ENCODE measurements around the gene NFAM1.
A peak's percentile ranks its signal among the peaks of the same experiment; 100 is the strongest.

Gene NFAM1

GRCh38 chr22:42439821-42440674, 7.8 kb upstream of the NFAM1 start:
- no peak for DNase-seq (ENCODE audit: low spot score)

GRCh38 chr22:42439021-42439567, 6.9 kb upstream of the NFAM1 start:
- DNase-seq (ENCODE audit: low spot score): no peak

- DNase-seq (ENCODE audit: low spot score): no peak
These were observed 6.1 kb upstream of the NFAM1 start for GRCh38 chr22:42438293-42438650.

- DNase-seq (ENCODE audit: low spot score): peak; percentile 82
These were observed 5.5 kb upstream of the NFAM1 start for GRCh38 chr22:42437488-42438292.

GRCh38 chr22:42436404-42436803, 4.2 kb upstream of the NFAM1 start:
- DNase-seq (ENCODE audit: low spot score): no peak

- DNase-seq (ENCODE audit: low spot score): no peak
These were observed 2.7 kb upstream of the NFAM1 start for GRCh38 chr22:42434748-42435425.

- no peak for DNase-seq (ENCODE audit: low spot score)
These were observed 1.8 kb upstream of the NFAM1 start for GRCh38 chr22:42433754-42434682.

- DNase-seq (ENCODE audit: low spot score): no peak
These were observed 615 bp upstream of the NFAM1 start for GRCh38 chr22:42432818-42433217.

- no peak for DNase-seq (ENCODE audit: low spot score)
These were observed 693 bp downstream of the NFAM1 start for GRCh38 chr22:42431401-42432019.

- no peak for DNase-seq (ENCODE audit: low spot score)
These were observed 1.6 kb downstream of the NFAM1 start for GRCh38 chr22:42430528-42431125.

GRCh38 chr22:42428760-42429159, 3.4 kb downstream of the NFAM1 start:
- no peak for DNase-seq (ENCODE audit: low spot score)

GRCh38 chr22:42428025-42428424, 4.2 kb downstream of the NFAM1 start:
- DNase-seq (ENCODE audit: low spot score): no peak

GRCh38 chr22:42427167-42427566, 5.0 kb downstream of the NFAM1 start:
- DNase-seq (ENCODE audit: low spot score): no peak

- no peak for DNase-seq (ENCODE audit: low spot score)
These were observed 6.2 kb downstream of the NFAM1 start for GRCh38 chr22:42425989-42426355.

GRCh38 chr22:42425337-42425988, 6.7 kb downstream of the NFAM1 start:
- no peak for DNase-seq (ENCODE audit: low spot score)

- no peak for DNase-seq (ENCODE audit: low spot score)
These were observed 12.8 kb downstream of the NFAM1 start for GRCh38 chr22:42419243-42419881.

- DNase-seq (ENCODE audit: low spot score): no peak
These were observed 13.4 kb downstream of the NFAM1 start for GRCh38 chr22:42418811-42419242.

GRCh38 chr22:42417645-42418305, 14.4 kb downstream of the NFAM1 start:
- DNase-seq (ENCODE audit: low spot score): no peak
